Measurements from ENCODE around the gene CRYBG3. TPM values are rescaled to one million over a fixed set of nuclear protein-coding genes. Genes with fewer than 3 reads are reported as not detected.

Gene CRYBG3
- total and polyA plus RNA-seq, 2 donors (not counting 1 experiment from before 2014, with no cell fraction given), result 8.7 to 29.9 TPM

- no peaks in the 10 kb centered on the region for H3K79me2 ChIP-seq (ENCODE audit: control insufficient read depth, insufficient read depth, low read length)
- H3K4me1 ChIP-seq (ENCODE audit: control insufficient read depth, extremely low read depth, insufficient read depth, low read length), result peaks cover 2% of the 10 kb centered on the region
- no peak overlapping the region for H3K4me3 ChIP-seq (replicated peaks in 1 of 4; ENCODE audit: control extremely low read depth in 1 of 4, insufficient read depth in 1 of 4, low read depth in 3 of 4, low read length in 4 of 4)
- no peak overlapping the region for H2AFZ ChIP-seq (ENCODE audit: low read length)
- TF ChIP-seq EZH2 (IDR thresholded peaks at IDR 0.05; ENCODE audit: low read length, missing control alignments), result no peak
- no peak for TF ChIP-seq CTCF (conservative IDR thresholded peaks at IDR 0.05 in 1 of 2, IDR thresholded peaks at IDR 0.05 in 1 of 2; ENCODE audit: low read depth in 1 of 2, low read length in 2 of 2)
- no peak overlapping the region for H3K27ac ChIP-seq (ENCODE audit: insufficient read depth, low read length)
- H3K9ac ChIP-seq (ENCODE audit: insufficient read depth, low read length), result no peak overlapping the region
- H4K20me1 ChIP-seq (ENCODE audit: control insufficient read depth, extremely low read depth, insufficient read depth, low read length), result no peaks in the 10 kb centered on the region
- H3K36me3 ChIP-seq (ENCODE audit: control insufficient read depth, insufficient read depth, low read length), result no peaks in the 10 kb centered on the region
- DNase-seq (ENCODE audit: low read depth in 2 of 2), result no peak
- H3K27me3 ChIP-seq (ENCODE audit: control insufficient read depth, insufficient read depth, low read length), result no peaks in the 10 kb centered on the region
- no peaks in the 10 kb centered on the region for H3K9me3 ChIP-seq (ENCODE audit: control insufficient read depth, insufficient read depth, low read depth, low read length)
- H3K4me2 ChIP-seq (ENCODE audit: extremely low read depth, insufficient read depth, low read length), result no peak overlapping the region
Observed at GRCh38 chr3:97930018-97930417, 108.2 kb downstream of the CRYBG3 start.

GRCh38 chr3:97931218-97931617 is 109.4 kb downstream of the CRYBG3 start:
- no peaks in the 10 kb centered on the region for H3K27me3 ChIP-seq (ENCODE audit: control insufficient read depth, insufficient read depth, low read length)
- no peak for TF ChIP-seq EZH2 (IDR thresholded peaks at IDR 0.05; ENCODE audit: low read length, missing control alignments)

GRCh38 chr3:97932387-97932801 is 110.6 kb downstream of the CRYBG3 start:
- Histone ChIP-seq H3K27ac (ENCODE audit: insufficient read depth, low read length) (no peak overlapping the region), H3K4me2 (ENCODE audit: extremely low read depth, insufficient read depth, low read length) (no peak overlapping the region)
- peak in 1 of 2 donors; percentile 39 for DNase-seq (ENCODE audit: low read depth in 2 of 2)

More at GRCh38 chr3:97931218-97931617, 109.4 kb downstream of the CRYBG3 start:
- no peak overlapping the region for H3K4me3 ChIP-seq (replicated peaks in 1 of 4; ENCODE audit: control extremely low read depth in 1 of 4, insufficient read depth in 1 of 4, low read depth in 3 of 4, low read length in 4 of 4)
- DNase-seq (ENCODE audit: low read depth in 2 of 2), result no peak
- no peak overlapping the region for H3K27ac ChIP-seq (ENCODE audit: insufficient read depth, low read length)
- no peak overlapping the region for H3K9ac ChIP-seq (ENCODE audit: insufficient read depth, low read length)
- no peaks in the 10 kb centered on the region for H3K79me2 ChIP-seq (ENCODE audit: control insufficient read depth, insufficient read depth, low read length)
- H3K4me1 ChIP-seq (ENCODE audit: control insufficient read depth, extremely low read depth, insufficient read depth, low read length), result peaks cover 2% of the 10 kb centered on the region
- no peak overlapping the region for H2AFZ ChIP-seq (ENCODE audit: low read length)
- H3K4me2 ChIP-seq (ENCODE audit: extremely low read depth, insufficient read depth, low read length), result no peak overlapping the region
- no peaks in the 10 kb centered on the region for H4K20me1 ChIP-seq (ENCODE audit: control insufficient read depth, extremely low read depth, insufficient read depth, low read length)
- H3K36me3 ChIP-seq (ENCODE audit: control insufficient read depth, insufficient read depth, low read length), result no peaks in the 10 kb centered on the region
- H3K9me3 ChIP-seq (ENCODE audit: control insufficient read depth, insufficient read depth, low read depth, low read length), result no peaks in the 10 kb centered on the region

More at GRCh38 chr3:97932387-97932801, 110.6 kb downstream of the CRYBG3 start:
- no peak overlapping the region for H3K9ac ChIP-seq (ENCODE audit: insufficient read depth, low read length)
- no peaks in the 10 kb centered on the region for H4K20me1 ChIP-seq (ENCODE audit: control insufficient read depth, extremely low read depth, insufficient read depth, low read length)
- no peaks in the 10 kb centered on the region for H3K79me2 ChIP-seq (ENCODE audit: control insufficient read depth, insufficient read depth, low read length)
- H2AFZ ChIP-seq (ENCODE audit: low read length), result no peak overlapping the region
- no peaks in the 10 kb centered on the region for H3K36me3 ChIP-seq (ENCODE audit: control insufficient read depth, insufficient read depth, low read length)
- peaks cover 2% of the 10 kb centered on the region for H3K4me1 ChIP-seq (ENCODE audit: control insufficient read depth, extremely low read depth, insufficient read depth, low read length)
- no peaks in the 10 kb centered on the region for H3K27me3 ChIP-seq (ENCODE audit: control insufficient read depth, insufficient read depth, low read length)
- no peaks in the 10 kb centered on the region for H3K9me3 ChIP-seq (ENCODE audit: control insufficient read depth, insufficient read depth, low read depth, low read length)
- no peak overlapping the region for H3K4me3 ChIP-seq (replicated peaks in 1 of 4; ENCODE audit: control extremely low read depth in 1 of 4, insufficient read depth in 1 of 4, low read depth in 3 of 4, low read length in 4 of 4)
- no peak for TF ChIP-seq CTCF (conservative IDR thresholded peaks at IDR 0.05 in 1 of 2, IDR thresholded peaks at IDR 0.05 in 1 of 2; ENCODE audit: low read depth in 1 of 2, low read length in 2 of 2)
- TF ChIP-seq EZH2 (IDR thresholded peaks at IDR 0.05; ENCODE audit: low read length, missing control alignments), result no peak

All from fibroblast of lung (primary cell).